ENCODE results near the gene AMZ1.

AMZ1 gene, protein sequence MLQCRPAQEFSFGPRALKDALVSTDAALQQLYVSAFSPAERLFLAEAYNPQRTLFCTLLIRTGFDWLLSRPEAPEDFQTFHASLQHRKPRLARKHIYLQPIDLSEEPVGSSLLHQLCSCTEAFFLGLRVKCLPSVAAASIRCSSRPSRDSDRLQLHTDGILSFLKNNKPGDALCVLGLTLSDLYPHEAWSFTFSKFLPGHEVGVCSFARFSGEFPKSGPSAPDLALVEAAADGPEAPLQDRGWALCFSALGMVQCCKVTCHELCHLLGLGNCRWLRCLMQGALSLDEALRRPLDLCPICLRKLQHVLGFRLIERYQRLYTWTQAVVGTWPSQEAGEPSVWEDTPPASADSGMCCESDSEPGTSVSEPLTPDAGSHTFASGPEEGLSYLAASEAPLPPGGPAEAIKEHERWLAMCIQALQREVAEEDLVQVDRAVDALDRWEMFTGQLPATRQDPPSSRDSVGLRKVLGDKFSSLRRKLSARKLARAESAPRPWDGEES

DNA sequence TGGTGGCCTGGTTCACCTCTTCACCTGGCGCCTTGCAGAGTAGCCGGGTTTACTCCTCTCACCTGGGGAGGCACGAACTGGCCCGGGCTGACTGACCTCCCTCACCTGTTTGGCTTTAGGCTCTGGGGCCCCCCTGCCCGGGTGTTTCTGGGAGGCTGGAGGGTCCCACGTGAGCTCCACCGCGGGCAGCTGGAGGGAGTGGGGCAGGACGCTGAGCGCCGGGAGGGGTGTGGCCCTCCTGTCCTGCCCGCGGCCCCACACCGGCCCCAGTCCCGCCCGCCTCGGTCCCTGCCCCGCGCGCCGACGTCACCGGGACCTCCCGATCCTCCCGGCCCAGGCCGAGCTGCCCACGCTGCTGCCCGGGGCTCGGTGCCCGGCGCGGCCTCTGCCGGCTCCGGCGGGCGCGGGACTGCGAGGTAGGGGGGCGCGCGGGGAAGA, at the start of gene AMZ1:
Gene AMZ1 (plus strand): TSS at position 322 of the 438 bp plus-strand sequence. CDS start 12,250 bp downstream, outside the sequence.
- DNase-seq: no peak

DNA sequence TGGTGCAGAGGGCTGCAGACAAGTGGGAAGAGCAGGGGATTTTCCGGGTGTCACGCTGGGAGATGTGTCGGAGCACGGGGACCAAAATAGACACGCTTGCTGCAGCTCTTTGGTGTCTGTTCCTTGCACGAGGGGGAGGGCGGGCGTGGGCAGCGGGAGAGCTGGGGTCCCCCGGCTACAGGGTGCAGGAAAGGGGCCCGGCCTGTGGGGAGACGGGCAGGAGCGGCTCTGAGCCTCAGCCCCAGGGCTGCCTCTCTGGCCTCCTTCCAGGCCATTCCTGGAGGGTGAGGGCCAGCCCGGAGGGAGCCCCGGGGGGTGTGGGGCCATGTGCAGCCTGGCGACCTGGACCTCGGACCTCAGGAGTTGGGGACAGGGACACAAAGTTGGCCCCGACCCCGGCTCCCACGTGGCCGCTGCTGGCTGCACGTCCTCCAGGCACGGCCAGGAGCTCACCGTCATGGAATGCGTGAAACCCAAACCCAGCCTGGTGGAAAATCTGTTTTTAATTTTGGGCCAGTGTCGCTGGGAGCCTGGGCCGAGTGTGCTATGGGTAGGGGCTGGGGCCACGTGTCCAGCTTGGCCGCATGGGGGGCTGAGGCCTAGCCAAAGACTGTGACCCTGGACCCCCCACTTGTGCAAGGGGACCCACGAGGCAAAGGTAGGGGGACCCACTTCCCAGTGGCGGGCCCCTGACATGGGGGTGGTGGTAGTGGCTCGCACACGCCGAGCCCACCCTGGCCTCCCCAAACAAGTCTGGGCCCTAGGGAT, 49.6 kb upstream of the AMZ1 start:
- no peak for DNase-seq

DNA sequence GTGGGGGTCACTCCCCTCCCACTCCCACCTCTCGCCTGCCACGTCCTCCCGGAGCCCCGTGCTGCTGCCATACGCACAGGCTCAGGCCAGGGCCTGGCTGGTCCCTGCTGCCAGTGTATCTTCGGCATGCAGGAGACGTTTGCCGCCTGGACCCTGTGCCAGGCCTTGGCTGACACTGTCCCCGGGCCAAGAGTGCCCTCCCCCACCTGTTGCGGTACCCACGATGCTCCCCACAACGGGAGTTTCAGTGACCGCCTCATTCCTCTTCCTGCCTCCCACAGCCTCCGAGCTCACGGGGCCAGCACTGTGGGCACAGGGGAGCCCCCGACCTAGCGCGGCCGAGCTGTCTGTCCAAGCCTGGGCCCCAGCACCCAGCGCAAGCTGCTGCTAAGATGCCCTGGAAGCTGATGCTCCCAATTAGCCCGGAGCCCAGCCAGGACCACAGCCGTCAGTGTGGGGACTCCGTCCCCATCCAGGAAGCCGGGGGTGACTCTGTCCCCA, 48.8 kb upstream of the AMZ1 start:
- DNase-seq: no peak

DNA sequence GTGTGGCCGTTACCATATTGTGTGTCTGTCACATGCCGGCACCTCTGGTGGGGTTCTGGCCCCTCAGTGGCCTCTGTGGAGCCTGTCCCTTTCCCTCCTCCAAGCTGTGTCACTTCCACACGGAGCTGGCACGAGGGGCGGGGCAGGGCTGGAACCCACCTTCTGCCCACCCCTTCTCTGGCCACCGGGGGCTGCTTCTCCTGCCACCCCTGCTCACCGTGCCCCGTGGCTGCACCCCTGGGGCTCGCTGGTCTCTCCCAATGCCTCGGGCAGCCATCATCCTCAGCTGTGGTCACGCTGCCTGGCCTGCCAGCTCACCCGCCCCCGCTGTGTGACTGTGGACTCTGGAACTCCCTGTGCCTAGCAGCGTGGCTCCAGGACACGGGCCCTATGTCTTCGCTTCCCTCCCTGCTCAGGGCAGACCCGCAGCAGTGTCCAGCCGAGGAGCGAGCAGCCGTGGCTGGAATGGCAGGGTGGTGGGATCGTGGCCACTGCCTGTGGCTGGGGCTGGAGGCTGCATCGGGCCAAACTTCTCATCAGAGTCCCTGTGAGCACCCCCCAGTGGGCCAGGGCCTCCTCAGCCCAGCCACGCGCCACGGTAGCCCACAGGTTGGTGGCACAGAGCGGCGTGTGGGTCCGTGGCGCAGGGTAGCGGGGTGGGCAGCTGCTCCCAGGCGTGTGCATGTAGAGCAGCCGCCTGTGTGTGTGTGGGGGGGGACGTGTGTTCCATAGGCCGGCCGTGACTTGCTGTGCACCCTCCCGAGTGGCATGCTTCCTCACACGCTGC, 48.1 kb upstream of the AMZ1 start:
- no peak for DNase-seq

DNA sequence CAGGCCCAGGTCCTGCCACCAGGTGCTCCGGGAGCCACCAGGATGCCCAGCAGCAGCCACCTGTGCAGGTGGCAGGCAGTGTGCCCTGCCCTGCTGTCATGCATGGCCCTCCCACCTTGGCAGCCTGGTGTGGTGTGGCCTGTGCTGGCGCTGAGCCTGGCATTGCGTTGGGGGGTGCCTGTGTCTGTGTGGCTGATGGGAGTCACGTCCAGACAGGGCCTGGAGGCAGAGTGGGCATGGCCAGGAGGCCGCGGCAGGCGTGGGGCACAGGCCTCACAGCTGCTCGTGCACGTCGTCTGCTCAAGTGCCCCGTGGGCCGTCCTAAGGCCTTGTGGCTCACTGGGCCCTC, 47.5 kb upstream of the AMZ1 start:
- DNase-seq: no peak

DNA sequence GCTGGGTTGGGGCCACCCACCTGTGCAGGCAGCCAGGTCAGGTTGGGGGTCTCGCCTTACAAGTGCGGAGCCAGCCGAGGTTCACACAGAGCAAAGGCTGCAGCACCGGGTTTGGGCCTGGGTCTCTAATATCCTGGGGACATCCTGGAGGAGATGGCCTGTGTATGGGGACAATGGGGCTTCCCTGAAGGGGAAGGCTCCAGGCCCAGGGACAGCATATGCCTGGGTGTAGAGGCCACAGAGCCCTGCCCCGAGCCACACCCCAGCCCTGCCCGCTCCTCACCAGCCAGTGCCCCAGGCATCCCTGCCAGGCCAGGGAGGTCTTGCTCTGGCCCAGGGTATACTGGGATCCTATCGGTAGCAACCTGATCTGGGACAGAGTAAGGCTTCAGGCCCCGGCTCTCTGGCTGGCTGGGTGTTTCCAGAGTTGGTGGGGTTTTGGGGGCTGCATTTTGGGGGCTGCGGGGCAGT, 47.1 kb upstream of the AMZ1 start:
- DNase-seq: no peak

DNA sequence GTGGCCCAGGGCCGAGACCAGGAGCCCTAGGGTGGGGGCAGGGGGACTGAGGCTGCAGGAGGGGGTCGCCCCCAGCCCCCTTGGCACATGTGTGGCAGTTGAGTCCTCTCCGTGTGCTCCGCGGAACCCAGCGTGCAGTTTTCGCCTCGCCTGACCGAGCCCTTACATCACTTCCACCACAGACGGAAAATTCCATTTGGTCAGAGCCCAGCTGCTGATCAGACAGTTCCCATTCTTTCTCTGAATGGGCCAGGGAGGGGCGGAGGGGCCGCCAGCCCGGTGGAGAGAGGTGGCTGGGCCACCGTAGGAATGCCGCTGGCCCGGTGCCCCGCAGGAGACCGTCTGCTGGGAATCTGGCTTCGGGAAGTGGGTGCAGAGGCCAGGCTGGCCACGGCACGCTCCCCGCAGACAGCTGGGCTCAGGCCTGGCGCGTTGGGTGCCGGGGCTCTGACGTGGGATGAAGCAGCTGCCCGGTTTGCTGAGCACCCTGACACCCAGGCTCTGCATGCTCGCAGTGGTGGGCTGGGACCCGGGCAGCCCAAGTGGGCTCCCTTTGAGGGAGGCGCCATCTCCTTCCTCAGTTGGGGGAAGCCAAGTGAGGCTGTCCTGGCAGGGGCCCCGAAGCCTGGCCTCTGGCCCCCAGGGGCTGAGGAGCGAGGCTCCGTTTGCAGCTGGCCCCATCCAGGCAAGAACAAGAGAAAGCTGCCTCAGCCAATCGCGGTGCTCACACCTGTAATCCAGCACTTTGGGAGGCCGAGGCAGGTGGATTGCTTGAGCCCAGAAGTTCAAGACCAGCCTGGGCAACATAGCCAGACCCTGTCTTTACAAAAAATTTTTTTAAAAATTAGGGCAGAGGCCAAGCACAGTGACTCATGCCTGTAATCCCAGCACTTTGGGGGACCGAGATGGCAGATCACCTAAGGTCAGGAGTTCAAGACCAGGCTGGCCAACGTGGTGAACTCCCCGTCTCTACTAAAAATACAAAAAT, 46.3 kb upstream of the AMZ1 start:
- DNase-seq: peak in 1 of 2 donors; percentile 55

DNA sequence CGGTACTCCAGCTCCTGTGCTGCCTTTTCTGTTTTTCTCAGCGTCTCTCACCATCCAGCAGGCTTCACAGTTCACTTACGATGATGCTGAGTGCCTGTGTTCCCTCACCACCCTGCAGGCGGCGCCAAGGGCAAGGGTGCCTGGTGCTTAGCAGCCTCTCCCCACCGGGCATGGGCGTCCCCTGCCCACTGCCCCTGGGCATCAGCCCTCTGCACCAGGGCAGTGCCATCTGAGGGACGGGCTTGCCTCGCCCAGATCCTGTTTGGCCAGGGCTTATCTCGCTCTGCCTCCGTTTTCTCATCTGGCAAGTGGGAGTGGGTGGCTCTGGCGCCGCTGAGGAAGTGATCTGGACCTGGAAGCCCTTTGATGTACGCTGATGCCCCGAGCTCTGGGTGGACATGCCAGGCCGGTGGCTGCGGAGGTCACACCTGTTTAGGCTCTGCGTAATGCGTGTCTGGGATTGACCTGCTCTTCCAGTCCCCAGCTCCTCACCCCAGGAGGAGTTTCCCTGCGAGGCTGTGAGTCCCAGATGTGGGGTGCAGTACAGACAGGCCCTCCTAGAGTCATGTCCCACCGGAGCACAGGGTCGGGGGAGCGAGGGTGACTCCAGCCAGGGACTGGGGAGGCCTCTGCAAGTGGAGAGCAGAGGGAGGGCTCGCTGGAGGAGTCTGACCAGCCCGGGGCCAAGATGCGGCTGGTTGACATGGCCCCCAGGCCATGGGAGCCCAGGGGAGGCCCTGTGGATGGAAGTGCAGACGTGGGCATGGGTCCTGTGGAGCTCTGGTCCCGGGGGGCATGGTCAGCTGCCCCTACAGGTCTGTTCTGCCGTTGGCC, 44.4 kb upstream of the AMZ1 start:
- DNase-seq: no peak

DNA sequence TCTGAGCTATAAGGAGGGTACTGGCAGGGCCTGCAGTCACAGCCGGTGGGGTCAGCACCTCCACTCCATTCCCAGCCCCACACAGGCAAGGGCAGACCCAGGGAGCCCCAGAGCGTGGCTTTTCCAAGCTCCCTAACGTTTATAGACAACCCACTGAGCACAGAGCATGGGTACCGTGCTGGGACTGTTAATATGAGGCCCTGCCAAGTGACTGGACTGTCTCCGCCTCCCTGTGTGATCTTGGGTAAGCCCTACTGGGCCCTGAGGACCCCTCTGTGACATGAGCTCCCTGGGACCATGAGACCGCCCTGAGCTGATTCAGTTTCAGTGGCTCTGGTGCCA, 43.8 kb upstream of the AMZ1 start:
- DNase-seq: no peak

DNA sequence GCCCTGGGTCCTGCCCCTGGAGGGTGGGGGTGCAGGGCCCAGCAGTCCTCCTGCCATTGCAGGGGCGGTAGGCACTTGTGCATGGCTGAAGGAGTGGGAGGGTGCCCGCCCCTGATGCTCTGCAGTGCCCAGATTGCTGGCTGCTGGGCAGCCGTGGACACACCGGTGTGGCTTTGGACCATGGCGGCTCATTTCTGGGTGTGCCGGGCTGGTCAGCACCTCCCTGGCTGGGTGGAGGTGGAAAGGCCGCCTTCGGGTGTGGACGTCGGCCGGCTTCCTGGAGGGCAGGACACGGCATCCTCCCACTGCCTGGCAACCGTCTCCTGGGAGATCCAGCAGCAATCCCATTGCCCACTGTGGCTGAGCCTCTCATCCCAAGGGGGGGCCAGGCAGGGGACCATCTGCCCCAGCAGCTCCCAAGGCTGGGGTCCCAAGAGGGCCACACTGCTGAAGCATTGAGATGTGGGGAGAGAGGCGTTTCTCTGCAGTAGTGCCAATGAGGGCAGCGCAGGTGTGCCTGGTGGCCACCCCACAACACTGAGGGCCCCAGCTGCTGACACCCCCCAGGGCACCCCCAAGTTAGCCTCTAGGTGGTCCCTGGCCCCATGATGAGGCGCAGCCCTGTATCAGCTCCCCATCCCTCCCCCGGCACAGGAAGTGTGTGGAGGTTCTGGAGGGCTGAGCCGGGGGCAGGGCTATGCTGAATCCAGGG, 43.3 kb upstream of the AMZ1 start:
- DNase-seq: no peak

DNA sequence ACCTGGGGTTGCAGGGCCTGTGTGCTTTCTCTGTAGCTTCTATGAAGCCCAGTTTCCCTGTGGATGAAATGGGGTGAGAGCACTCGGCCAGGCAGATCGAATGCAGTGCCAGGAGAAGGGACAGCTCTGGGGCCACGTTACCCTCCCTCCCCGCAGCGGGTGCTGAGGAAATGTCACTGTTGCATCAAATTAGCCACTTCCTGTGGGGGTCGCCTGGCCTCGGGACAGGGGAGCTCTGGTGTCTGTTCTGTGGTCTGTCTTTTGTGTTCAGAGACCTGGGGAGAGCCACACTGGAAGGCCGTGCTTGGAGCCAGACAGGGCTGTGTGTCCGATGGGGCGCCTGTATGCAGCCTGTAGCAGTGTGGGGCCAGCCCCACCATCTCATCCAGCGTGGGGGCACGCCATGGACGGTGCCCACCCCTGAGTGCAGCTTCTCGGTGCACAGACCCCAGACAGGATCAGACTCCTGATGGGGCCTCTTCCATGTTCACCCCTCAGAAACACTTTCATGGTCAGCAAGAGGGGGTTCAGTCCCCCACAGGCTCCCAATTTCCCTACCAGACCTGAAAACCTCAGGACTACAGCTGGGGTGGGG, 42.6 kb upstream of the AMZ1 start:
- peak; percentile 38 to 46 for DNase-seq

DNA sequence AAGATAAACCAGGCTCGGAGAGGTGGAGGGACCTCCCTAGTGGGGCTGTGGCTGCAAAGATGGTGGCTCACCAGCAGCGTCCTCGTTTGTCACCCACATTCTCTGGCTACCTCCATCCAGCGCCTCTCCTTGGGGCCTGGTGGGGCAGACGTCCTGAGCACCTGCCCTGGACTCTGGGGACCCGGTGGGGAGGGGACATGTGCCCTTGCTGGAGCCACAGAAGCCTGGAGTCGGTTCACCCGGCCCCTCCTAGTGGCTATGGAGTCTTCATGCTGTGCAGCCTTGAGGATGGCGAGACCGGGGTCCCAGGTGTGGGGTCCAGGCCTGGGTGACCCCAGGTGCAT, 41.7 kb upstream of the AMZ1 start:
- no peak for DNase-seq

DNA sequence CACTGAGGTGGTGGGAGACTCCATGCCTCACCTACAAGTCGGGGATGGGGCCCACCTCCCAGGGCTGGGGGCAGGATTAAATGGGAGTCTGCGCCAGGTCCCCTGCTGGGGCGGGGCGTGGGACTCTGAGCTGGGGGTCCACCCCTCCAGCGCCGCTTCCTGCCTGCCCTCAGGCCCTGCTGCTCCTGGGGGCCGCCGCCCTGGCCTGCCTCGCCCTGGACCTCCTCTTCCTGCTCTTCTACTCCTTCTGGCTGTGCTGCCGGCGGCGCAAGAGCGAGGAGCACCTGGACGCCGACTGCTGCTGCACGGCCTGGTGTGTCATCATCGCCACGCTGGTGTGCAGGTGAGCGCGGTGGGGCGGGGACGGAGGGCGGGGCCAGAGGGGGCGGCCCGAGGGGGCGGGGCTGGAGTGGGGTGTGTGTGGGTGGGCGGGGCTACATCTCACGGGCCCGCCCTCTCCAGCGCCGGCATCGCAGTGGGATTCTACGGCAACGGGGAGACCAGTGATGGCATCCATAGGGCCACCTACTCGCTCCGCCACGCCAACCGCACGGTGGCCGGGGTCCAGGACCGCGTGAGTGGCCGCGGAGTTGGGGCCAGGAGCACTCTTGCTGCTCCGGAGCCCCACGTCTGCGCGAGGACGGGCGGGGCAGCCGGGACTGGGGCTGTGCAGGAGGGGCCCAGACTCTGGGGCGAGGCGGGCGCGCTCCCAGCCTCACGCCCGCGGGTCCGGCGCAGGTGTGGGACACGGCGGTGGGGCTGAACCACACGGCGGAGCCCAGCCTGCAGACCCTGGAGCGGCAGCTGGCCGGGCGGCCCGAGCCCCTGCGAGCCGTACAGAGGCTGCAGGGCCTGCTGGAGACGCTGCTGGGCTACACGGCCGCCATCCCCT, 41.1 kb upstream of the AMZ1 start:
- DNase-seq: no peak

DNA sequence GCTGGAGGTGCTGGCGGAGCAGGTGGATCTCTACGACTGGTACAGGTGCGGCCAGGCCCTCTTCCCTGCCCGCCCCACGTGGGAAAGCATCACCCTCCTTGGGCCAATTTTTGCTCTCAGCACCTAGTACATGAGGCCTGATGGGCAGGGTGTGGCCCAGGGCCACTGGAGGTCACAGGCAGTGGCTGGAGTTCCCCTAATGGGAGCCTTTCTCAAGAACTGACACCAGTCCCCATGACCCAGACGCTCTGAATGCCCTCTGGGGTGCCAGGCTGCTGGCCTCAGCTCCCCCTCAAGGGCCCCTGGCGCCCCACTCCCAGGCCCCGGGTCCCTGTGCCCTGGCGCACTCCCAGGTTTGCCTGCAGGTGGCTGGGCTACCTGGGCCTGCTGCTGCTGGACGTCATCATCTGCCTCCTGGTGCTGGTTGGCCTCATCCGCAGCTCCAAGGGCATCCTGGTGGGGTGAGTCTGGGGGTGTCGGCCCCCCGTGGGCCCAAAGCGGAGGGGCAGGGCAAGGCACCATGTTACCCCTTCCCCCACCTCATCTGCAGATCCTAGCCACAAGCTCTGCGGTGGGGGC, 40.3 kb upstream of the AMZ1 start:
- peak in 1 of 2 donors; percentile 59 for DNase-seq

DNA sequence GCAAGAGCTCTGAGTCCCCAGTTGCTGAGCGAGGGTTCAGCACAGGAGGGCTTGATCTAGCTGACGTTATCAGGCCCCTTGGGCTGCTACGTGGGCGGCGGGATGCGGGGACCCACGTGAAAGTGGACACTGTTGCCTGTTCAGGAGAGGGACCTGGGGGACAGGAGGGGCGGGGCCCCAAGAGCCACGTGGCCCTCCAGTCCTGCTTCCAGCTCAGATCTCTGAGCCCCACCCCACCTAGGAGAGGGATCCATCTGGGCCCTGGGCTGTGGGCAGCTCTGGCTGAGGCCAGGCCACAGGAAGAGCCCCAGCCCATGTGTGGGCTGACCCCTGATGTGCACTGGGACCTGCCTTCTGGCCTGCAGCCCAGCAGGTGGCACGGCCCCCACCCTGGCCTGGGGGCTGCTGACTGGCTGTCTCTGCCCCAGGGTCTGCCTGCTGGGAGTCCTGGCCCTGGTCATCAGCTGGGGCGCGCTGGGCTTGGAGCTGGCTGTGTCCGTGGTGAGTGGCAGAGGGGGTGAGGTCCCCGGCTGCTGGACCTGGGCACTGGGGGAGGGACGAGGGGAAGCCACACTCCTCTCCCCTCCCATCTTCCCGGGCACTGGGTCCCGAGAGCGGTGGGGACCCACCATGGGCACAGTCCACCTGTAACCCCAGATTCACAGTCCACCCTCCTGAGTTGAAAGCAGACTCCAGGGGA, 38.7 kb upstream of the AMZ1 start:
- DNase-seq: no peak

DNA sequence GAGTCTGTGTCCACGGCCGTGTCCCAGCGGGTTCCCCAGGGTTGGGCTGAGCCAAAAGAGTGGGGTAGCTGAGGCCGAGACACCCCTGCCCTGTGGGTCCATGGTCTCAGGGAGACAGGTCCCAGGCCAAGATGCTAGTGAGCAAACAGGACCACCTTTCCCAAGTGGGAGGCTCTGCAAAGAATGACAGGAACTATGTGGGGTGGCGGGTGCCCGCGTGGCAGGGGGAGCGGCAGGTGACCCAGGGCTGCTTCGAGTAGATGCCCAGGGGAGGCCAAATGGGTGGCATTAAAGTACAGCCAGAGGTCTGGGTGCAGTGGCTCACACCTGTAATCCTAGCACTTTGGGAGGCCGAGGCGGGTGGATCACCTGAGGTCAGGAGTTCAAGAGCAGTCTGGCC, 38.0 kb upstream of the AMZ1 start:
- no peak for DNase-seq

DNA sequence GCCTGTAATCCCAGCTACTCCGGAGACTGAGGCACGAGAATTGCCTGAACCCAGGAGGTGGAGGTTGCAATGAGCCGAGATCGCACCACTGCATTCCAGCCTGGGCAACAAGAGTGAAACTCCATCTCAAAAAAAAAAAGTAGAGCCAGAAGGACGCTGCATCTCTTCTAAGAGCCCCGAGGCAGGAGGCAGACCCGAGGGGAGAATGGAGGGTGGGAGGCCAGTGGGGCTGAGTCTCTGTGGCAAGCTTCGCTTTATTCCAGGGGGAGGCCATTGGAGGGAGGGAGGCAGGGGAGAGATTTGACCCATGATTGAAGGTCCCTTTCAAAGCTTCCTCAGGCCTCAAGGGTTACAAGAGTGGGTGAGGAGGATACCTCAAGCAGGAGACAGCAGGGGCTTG, 37.6 kb upstream of the AMZ1 start:
- no peak for DNase-seq

DNA sequence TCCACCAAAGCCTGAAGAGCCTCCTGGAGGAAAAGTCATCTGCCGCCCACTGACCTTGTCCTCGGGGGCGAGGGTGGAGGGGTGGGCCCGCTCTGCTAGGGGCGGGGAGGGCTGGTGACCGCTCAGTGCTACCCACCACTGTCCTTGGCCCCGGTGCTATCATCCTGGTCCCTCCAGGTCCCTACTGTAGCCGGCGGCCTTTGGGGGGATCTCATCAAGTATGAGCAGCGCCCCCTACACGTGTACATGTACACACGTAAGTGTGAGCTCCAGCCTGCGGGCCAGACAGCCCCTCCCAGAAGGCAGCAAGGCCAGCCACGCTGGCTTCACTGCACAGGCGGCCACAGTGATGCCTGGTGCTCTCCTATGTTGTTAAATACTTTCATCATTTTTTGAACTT, 36.7 kb upstream of the AMZ1 start:
- DNase-seq: no peak
